Trophoblast cell (in vitro differentiated cells and primary cell): Measurements from ENCODE around the gene PPEF1.

Experiments
- DNase-seq, 2 donors: peaks; one replicate each; pipeline ENCODE4 v3.0.0-alpha.2; 2016
- H2AFZ ChIP-seq: 2 replicates; pipeline ENCODE4 v1.6.1; 2013; ENCODE audit warnings: low read length, moderate library complexity, mild to moderate bottlenecking; ENCODE audit not compliant: insufficient read depth, poor library complexity
- H2AK5ac ChIP-seq: 2 replicates; pipeline ENCODE4 v1.6.1; 2013; ENCODE audit warnings: mild to moderate bottlenecking, low read length
- H2BK120ac ChIP-seq: 2 replicates; pipeline ENCODE4 v1.6.1; 2013; ENCODE audit warnings: low read length, mild to moderate bottlenecking, moderate library complexity; ENCODE audit not compliant: insufficient read depth, poor library complexity
- H2BK12ac ChIP-seq: 2 replicates; pipeline ENCODE4 v1.6.1; 2013; ENCODE audit warnings: mild to moderate bottlenecking, low read length, moderate library complexity
- H2BK5ac ChIP-seq: 2 replicates; pipeline ENCODE4 v1.6.1; 2013; ENCODE audit warnings: low read length, low read depth, moderate library complexity, mild to moderate bottlenecking; ENCODE audit not compliant: poor library complexity
- H3K14ac ChIP-seq: 2 replicates; pipeline ENCODE4 v1.6.1; 2013; ENCODE audit warnings: mild to moderate bottlenecking, low read length
- H3K18ac ChIP-seq: 2 replicates; pipeline ENCODE4 v1.6.1; 2013; ENCODE audit warnings: mild to moderate bottlenecking, low read length
- H3K23ac ChIP-seq: 2 replicates; pipeline ENCODE4 v1.6.1; 2013; ENCODE audit warnings: low read length
- H3K27ac ChIP-seq: 2 replicates; pipeline ENCODE4 v1.5.1; 2013; ENCODE audit warnings: low read depth, mild to moderate bottlenecking, inconsistent platforms, low read length, moderate library complexity
- H3K27me3 ChIP-seq: 2 replicates; pipeline ENCODE4 v1.6.1; 2013; ENCODE audit warnings: inconsistent platforms, mild to moderate bottlenecking, low read length, moderate library complexity; ENCODE audit not compliant: insufficient read depth
- H3K36me3 ChIP-seq, 2 experiments: 1 replicate in 1 of 2; 2 replicates in 1 of 2; pipeline ENCODE4 v1.6.1; 2013; ENCODE audit warnings: low read length in 2 of 2, mild to moderate bottlenecking in 2 of 2, moderate library complexity in 1 of 2; ENCODE audit not compliant: insufficient read depth in 2 of 2, control insufficient read depth in 1 of 2
- H3K4ac ChIP-seq: 2 replicates; pipeline ENCODE4 v1.6.1; 2013; ENCODE audit warnings: low read depth, mild to moderate bottlenecking, low read length, moderate library complexity
- H3K4me1 ChIP-seq, 2 experiments: 1 replicate in 1 of 2; 2 replicates in 1 of 2; pipeline ENCODE4 v1.6.1; 2013; ENCODE audit warnings: low read length in 2 of 2, mild to moderate bottlenecking in 2 of 2, moderate library complexity in 1 of 2; ENCODE audit not compliant: insufficient read depth in 2 of 2, control insufficient read depth in 1 of 2
- H3K4me2 ChIP-seq: 2 replicates; pipeline ENCODE4 v1.6.1; 2013; ENCODE audit warnings: inconsistent platforms, mild to moderate bottlenecking, low read length, moderate library complexity
- H3K4me3 ChIP-seq: 2 replicates; pipeline ENCODE4 v1.5.1; 2013; ENCODE audit warnings: mild to moderate bottlenecking, low read depth, low read length, inconsistent platforms
- H3K79me1 ChIP-seq: one replicate; pipeline ENCODE4 v1.6.1; 2013; ENCODE audit warnings: low read length
- H3K79me2 ChIP-seq: 2 replicates; pipeline ENCODE4 v1.6.1; 2013; ENCODE audit warnings: low read length, mild to moderate bottlenecking; ENCODE audit not compliant: control insufficient read depth, insufficient read depth, poor library complexity
- H3K9ac ChIP-seq: 2 replicates; pipeline ENCODE4 v1.6.1; 2013; ENCODE audit warnings: mild to moderate bottlenecking, low read length
- H3K9me3 ChIP-seq: 2 replicates; pipeline ENCODE4 v1.6.1; 2013; ENCODE audit warnings: low read depth, mild to moderate bottlenecking, control low read depth, inconsistent platforms, low read length; ENCODE audit not compliant: insufficient read depth
- H4K12ac ChIP-seq: 2 replicates; pipeline ENCODE4 v1.6.1; 2013; ENCODE audit warnings: low read depth, mild to moderate bottlenecking, low read length, moderate library complexity
- H4K8ac ChIP-seq: 2 replicates; pipeline ENCODE4 v1.6.1; 2013; ENCODE audit warnings: low read depth, mild to moderate bottlenecking, low read length, moderate library complexity
- H4K91ac ChIP-seq: one replicate; pipeline ENCODE4 v1.6.1; 2013; ENCODE audit warnings: low read depth, mild to moderate bottlenecking, low read length, moderate library complexity
- WGBS: extraction: QIAGEN DNeasy Blood & Tissue Kit; methylation state at CpG from one replicate; pipeline ENCODE4 v1.1.7; 2013; ENCODE audit warnings: missing lambda C conversion rate; ENCODE audit not compliant: insufficient read length, insufficient coverage; ENCODE audit errors: extremely low coverage; 5-methylcytosine and 5-hydroxymethylcytosine counted together

Gene PPEF1

DNA sequence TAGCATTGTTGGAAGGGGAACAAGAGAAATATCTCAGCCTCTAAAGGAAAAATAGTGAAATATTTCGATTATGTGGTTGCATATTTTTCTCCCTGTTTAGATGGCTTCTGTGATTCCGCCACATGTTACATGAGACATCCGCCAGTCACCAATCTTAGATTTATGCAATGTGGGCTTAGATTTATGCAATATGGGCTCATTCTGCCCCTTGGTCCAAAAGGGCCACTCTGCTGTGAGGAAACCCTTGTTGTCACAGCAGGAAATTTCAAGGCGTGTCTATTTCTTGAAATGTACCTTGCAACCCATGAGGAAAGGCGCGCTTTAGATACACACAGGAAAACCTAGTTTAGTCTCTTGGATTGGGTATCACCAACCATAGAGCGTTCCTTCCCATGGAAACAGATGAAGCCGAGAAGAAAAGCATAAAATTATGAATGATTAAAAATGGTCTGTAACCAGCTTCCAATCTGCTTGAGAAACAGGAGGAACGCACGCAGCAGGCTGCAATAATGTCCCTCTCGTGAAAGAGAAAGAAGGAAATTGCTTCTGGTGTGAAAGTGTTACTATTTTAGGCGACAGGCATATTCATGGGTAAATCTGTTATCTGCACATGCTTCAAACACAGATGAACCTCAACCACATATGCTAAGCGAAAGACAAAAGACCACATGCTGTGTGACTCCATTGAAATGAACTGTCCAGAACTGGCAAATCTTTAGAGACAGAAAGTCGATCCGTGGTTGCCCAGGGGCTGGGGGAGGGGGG, 39.2 kb upstream of the PPEF1 start:
- H3K36me3 ChIP-seq, result no peaks in the 10 kb centered on the region
- WGBS, result no CpG with 5 or more reads among the region's 15 CpGs

DNA sequence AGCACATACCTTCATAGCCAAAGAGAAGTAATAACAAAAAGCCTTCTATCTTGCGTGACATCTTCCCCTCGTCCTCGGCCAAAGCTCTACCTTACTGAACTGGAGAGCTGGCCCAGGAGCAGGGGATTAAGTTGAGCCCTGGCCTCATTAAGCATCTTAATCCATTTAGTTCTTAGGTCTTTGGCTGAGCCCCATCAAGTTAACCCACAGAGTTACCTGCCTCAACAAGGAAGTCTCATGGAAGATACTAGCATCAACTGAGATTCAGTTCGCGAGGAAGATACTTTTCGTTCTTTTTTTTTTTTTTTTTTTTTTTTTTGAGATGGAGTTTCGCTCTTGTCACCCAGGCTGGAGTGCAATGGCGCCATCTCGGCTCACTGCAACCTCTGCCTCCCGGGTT, 35.4 kb upstream of the PPEF1 start, which contains the start of gene RS1:
RS1 (minus strand) TSS at position 101 of the 400 bp plus-strand sequence; CDS start at position 61, 40 bp downstream.
- no peak within 1 kb of the TSS for H3K9ac ChIP-seq
- no peaks in the 10 kb centered on the region for H3K79me2 ChIP-seq
- no peaks in the 10 kb centered on the region for H3K27me3 ChIP-seq
- DNase-seq, result no peak
- no peak within 1 kb of the TSS for H4K91ac ChIP-seq
- H3K4me3 ChIP-seq, result no peak within 1 kb of the TSS
- H2BK120ac ChIP-seq, result no peak within 1 kb of the TSS
- peaks cover 7% of the 10 kb centered on the region for H3K79me1 ChIP-seq
- H3K9me3 ChIP-seq, result no peaks in the 10 kb centered on the region
- H4K12ac ChIP-seq, result no peak within 1 kb of the TSS
- H3K23ac ChIP-seq, result no peak within 1 kb of the TSS
- H3K4me2 ChIP-seq, result no peak within 1 kb of the TSS
- no peak within 1 kb of the TSS for H3K4ac ChIP-seq
- no peak within 1 kb of the TSS for H2BK12ac ChIP-seq
- no peak within 1 kb of the TSS for H2AFZ ChIP-seq
- WGBS, result no CpG with 5 or more reads among the region's 10 CpGs
- H3K27ac ChIP-seq, result no peak within 1 kb of the TSS
- no peak within 1 kb of the TSS for H2AK5ac ChIP-seq
- no peak within 1 kb of the TSS for H3K14ac ChIP-seq
- peaks cover 0 to 3% of the 10 kb centered on the region in 2 experiments for H3K4me1 ChIP-seq
- H3K18ac ChIP-seq, result no peak within 1 kb of the TSS
- H2BK5ac ChIP-seq, result no peak within 1 kb of the TSS
- H3K36me3 ChIP-seq, result no peaks in the 10 kb centered on the region
- H4K8ac ChIP-seq, result no peak within 1 kb of the TSS

More for the DNA sequence above, 39.2 kb upstream of the PPEF1 start:
- H3K79me1 ChIP-seq, result no peaks in the 10 kb centered on the region
- H3K9ac ChIP-seq, result no peak overlapping the region
- H3K4me1 ChIP-seq, result no peaks in the 10 kb centered on the region
- no peak overlapping the region for H3K4me2 ChIP-seq
- no peak overlapping the region for H3K4me3 ChIP-seq
- no peak overlapping the region for H3K4ac ChIP-seq
- H4K12ac ChIP-seq, result no peak overlapping the region
- no peak overlapping the region for H3K18ac ChIP-seq
- no peak overlapping the region for H2BK12ac ChIP-seq
- no peak overlapping the region for H4K8ac ChIP-seq
- no peak overlapping the region for H2AFZ ChIP-seq
- no peak overlapping the region for H3K27ac ChIP-seq
- H4K91ac ChIP-seq, result no peak overlapping the region
- no peak overlapping the region for H3K14ac ChIP-seq
- peak in 1 of 2 donors; percentile 56 for DNase-seq
- no peaks in the 10 kb centered on the region for H3K27me3 ChIP-seq
- H2AK5ac ChIP-seq, result no peak overlapping the region
- H3K79me2 ChIP-seq, result no peaks in the 10 kb centered on the region
- H2BK5ac ChIP-seq, result no peak overlapping the region
- no peak overlapping the region for H2BK120ac ChIP-seq
- no peak overlapping the region for H3K23ac ChIP-seq
- no peaks in the 10 kb centered on the region for H3K9me3 ChIP-seq

DNA sequence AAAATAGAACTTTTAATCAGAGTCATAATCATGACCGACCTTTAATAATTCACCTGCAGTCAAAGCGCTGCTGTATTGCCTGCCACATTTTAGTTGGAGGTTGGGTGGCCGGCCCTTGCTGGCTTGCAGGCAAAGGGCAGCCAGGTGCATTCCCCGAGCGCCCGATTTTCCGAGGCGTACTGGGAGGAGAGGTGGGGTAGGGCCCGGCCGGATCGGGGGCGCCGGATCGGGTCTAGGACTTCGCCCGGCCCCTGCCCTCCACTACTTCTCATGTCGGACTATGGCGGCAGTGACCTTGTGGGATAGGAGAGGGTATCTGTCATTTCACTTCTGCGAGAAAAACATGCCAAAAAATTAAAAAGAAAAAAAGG, 33.0 kb upstream of the PPEF1 start:
- Histone ChIP-seq H3K79me2 (no peaks in the 10 kb centered on the region), H2AFZ (no peak overlapping the region), H3K18ac (no peak overlapping the region), H4K12ac (peak overlapping the region; percentile 75), H3K4me2 (peak overlapping the region; percentile 77), H2AK5ac (no peak overlapping the region), H3K27me3 (no peaks in the 10 kb centered on the region), H3K4me1 (peaks cover 0 to 3% of the 10 kb centered on the region in 2 experiments), H3K4ac (no peak overlapping the region), H4K91ac (peak overlapping the region; percentile 24), H4K8ac (peak overlapping the region; percentile 65), H3K79me1 (peaks cover 7% of the 10 kb centered on the region), H2BK5ac (peak overlapping the region; percentile 21), H3K14ac (no peak overlapping the region), H3K9ac (no peak overlapping the region), H3K23ac (no peak overlapping the region), H3K36me3 (no peaks in the 10 kb centered on the region), H3K4me3 (peak overlapping the region; percentile 64), H3K27ac (no peak overlapping the region), H2BK12ac (peak overlapping the region; percentile 40), H2BK120ac (no peak overlapping the region), H3K9me3 (no peaks in the 10 kb centered on the region)
- no peak for DNase-seq
- no CpG with 5 or more reads among the region's 19 CpGs for WGBS

DNA sequence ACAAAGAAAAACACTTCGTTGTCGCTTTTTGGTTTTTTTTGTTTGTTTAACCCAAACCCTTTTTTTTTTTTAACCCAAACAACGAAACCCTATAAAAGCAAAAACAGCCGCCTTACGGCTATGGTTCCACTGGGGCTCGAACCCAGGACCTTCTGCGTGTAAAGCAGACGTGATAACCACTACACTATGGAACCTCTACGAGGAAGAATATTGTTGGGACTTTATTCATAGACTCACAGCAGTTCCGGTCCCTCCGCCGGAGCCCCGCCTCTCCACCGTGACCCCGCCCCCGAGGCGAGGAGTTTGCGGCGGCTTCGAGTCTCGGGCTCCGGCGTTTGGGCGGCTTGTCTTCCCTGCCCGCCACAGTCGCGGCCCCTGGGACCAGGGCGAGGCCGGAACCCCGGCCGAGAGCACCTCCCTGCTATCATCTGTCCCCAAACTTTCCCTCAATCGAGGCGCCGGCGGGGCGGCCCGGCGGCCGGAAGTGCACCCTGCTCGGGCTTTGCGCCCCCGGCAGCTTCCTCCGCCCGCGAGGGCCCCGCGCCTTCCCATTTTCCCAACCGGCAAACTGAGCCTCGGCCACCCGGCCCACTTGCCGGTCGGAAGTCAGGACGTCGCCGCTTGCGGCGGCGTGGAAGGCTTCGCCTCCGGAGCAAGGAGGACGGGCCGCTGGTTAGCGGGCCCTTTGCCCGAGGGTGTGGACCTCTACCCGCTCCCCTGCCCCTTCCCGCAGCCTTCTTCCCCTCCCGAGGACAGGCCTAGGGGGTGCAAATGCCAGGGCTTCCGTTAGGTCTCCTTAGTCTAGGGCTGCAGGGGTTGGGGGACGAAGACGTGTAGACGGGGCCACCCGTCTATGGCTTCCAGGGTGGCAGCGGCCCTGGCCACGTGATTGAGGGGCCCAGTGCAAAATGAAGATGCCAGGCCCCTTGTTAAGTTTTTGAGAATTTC, 32.4 kb upstream of the PPEF1 start:
- H3K4me3 ChIP-seq, result peak overlapping the region; percentile 79
- H2BK120ac ChIP-seq, result peak overlapping the region; percentile 56
- peaks cover 7% of the 10 kb centered on the region for H3K79me1 ChIP-seq
- peak overlapping the region; percentile 88 for H4K8ac ChIP-seq
- peaks cover 0 to 3% of the 10 kb centered on the region in 2 experiments for H3K4me1 ChIP-seq
- no peaks in the 10 kb centered on the region for H3K9me3 ChIP-seq
- no CpG with 5 or more reads among the region's 74 CpGs for WGBS
- H3K9ac ChIP-seq, result peak overlapping the region; percentile 61
- peak overlapping the region; percentile 77 for H3K4me2 ChIP-seq
- no peak overlapping the region for H2AK5ac ChIP-seq
- H2BK12ac ChIP-seq, result no peak overlapping the region
- DNase-seq, result peak; percentile 59 to 85
- H3K27ac ChIP-seq, result peak overlapping the region; percentile 47
- H4K12ac ChIP-seq, result peak overlapping the region; percentile 27
- no peaks in the 10 kb centered on the region for H3K79me2 ChIP-seq
- peak overlapping the region; percentile 36 for H2BK5ac ChIP-seq
- no peak overlapping the region for H3K18ac ChIP-seq
- no peak overlapping the region for H3K23ac ChIP-seq
- no peaks in the 10 kb centered on the region for H3K27me3 ChIP-seq
- H3K14ac ChIP-seq, result no peak overlapping the region
- no peak overlapping the region for H3K4ac ChIP-seq
- H2AFZ ChIP-seq, result peak overlapping the region; percentile 23
- peak overlapping the region; percentile 72 for H4K91ac ChIP-seq
- H3K36me3 ChIP-seq, result no peaks in the 10 kb centered on the region
